HAP-1 (cell line): ENCODE measurements around the gene TEDDM1.

Experiments
- DNase-seq, 2 experiments: peaks; one replicate each; pipeline ENCODE4 v3.0.0-alpha.2; 2016 to 2020; ENCODE audit warnings: low spot score in 2 of 2
- H3K27me3 ChIP-seq: fragments of 250-450 bp; sonication (Bioruptor Pico); 2 replicates; pipeline ENCODE4 v1.5.1; 2020; ENCODE audit warnings: low read depth, mild to moderate bottlenecking, moderate library complexity
- H3K36me3 ChIP-seq: fragments of 250-450 bp; sonication (Bioruptor Pico); replicated peaks from 2 replicates; pipeline ENCODE4 v1.5.1; 2020; ENCODE audit warnings: mild to moderate bottlenecking
- H3K4me1 ChIP-seq: fragments of 250-450 bp; sonication (Bioruptor Pico); 2 replicates; pipeline ENCODE4 v1.5.1; 2020; ENCODE audit warnings: mild to moderate bottlenecking
- H3K4me3 ChIP-seq: fragments of 250-450 bp; sonication (Bioruptor Pico); 2 replicates; pipeline ENCODE4 v1.5.1; 2020; ENCODE audit warnings: mild to moderate bottlenecking, moderate library complexity
- H3K9me3 ChIP-seq: fragments of 250-450 bp; sonication (Bioruptor Pico); 2 replicates; pipeline ENCODE4 v1.5.1; 2020; ENCODE audit warnings: mild to moderate bottlenecking, moderate library complexity
- in situ Hi-C: fragments of 300-500 bp; cut with MboI; formaldehyde crosslinking; loops from 3 replicates; pipeline ENCODE4 v1.14.3; 2020; ENCODE audit warnings: low sequenced_read_pairs, inconsistent platforms, mixed read lengths

TEDDM1 gene

GRCh38 chr1:182394055-182394775, 6.3 kb downstream of the TEDDM1 start:
- in situ Hi-C loops: loop anchor here (5.0 to 10.0 kb wide), 2 partner anchors 62 to 309 kb away; no protein-coding TSS in a partner anchor

GRCh38 chr1:182392050-182393028, 8.1 kb downstream of the TEDDM1 start:
- Histone ChIP-seq H3K27me3 (no peaks in the 10 kb centered on the region), H3K4me3 (peak overlapping the region; percentile 74), H3K9me3 (no peaks in the 10 kb centered on the region), H3K36me3 (peaks cover 12% of the 10 kb centered on the region), H3K4me1 (peaks cover 27% of the 10 kb centered on the region)
- DNase-seq: peak; percentile 70 to 81
- in situ Hi-C loops: loop anchor here (5.0 to 10.0 kb wide), 2 partner anchors 60 to 308 kb away; no protein-coding TSS in a partner anchor

More at GRCh38 chr1:182394055-182394775, 6.3 kb downstream of the TEDDM1 start:
- no peaks in the 10 kb centered on the region for H3K27me3 ChIP-seq
- no peaks in the 10 kb centered on the region for H3K9me3 ChIP-seq
- H3K36me3 ChIP-seq: no peaks in the 10 kb centered on the region
- no peak overlapping the region for H3K4me3 ChIP-seq
- peaks cover 17% of the 10 kb centered on the region for H3K4me1 ChIP-seq
- DNase-seq: no peak

GRCh38 chr1:182391362-182392049, 9.0 kb downstream of the TEDDM1 start, which contains the start of gene GLUL:
GLUL (minus strand) TSS chr1:182391790; CDS start chr1:182388737, 3,053 bp downstream.
- DNase-seq: peak; percentile 80 to 92
- H3K9me3 ChIP-seq: no peaks in the 10 kb centered on the region
- H3K4me3 ChIP-seq: peak within 1 kb of the TSS; percentile 74
- peaks cover 27% of the 10 kb centered on the region for H3K4me1 ChIP-seq
- H3K36me3 ChIP-seq: peaks cover 20% of the 10 kb centered on the region
- H3K27me3 ChIP-seq: no peaks in the 10 kb centered on the region
- in situ Hi-C loops: loop anchor here (5.0 to 10.0 kb wide), 2 partner anchors 59 to 307 kb away; no protein-coding TSS in a partner anchor

GRCh38 chr1:182391028-182391361, 9.5 kb downstream of the TEDDM1 start:
- Histone ChIP-seq H3K36me3 (peaks cover 25% of the 10 kb centered on the region), H3K9me3 (no peaks in the 10 kb centered on the region), H3K27me3 (no peaks in the 10 kb centered on the region), H3K4me1 (peaks cover 27% of the 10 kb centered on the region), H3K4me3 (peak overlapping the region; percentile 74)
- in situ Hi-C loops: loop anchor here (5.0 to 10.0 kb wide), 2 partner anchors 59 to 306 kb away; no protein-coding TSS in a partner anchor
- no peak for DNase-seq

- Histone ChIP-seq H3K27me3 (no peaks in the 10 kb centered on the region), H3K4me3 (peak overlapping the region; percentile 74), H3K36me3 (peaks cover 36% of the 10 kb centered on the region), H3K9me3 (no peaks in the 10 kb centered on the region), H3K4me1 (peaks cover 27% of the 10 kb centered on the region)
- in situ Hi-C loops: loop anchor here (5.0 to 10.0 kb wide), 2 partner anchors 57 to 305 kb away; no protein-coding TSS in a partner anchor
- DNase-seq: peak in 1 of 2 experiments; percentile 34
Measured at GRCh38 chr1:182389619-182390047, 10.8 kb downstream of the TEDDM1 start.

- Histone ChIP-seq H3K4me1 (peaks cover 25% of the 10 kb centered on the region), H3K4me3 (peak overlapping the region; percentile 74), H3K27me3 (no peaks in the 10 kb centered on the region), H3K9me3 (no peaks in the 10 kb centered on the region), H3K36me3 (peaks cover 47% of the 10 kb centered on the region)
- DNase-seq: peak; percentile 55 to 90
- in situ Hi-C loops: no loop called here
Measured at GRCh38 chr1:182388392-182389134, 11.9 kb downstream of the TEDDM1 start.

- in situ Hi-C loops: no loop called here
- no peaks in the 10 kb centered on the region for H3K9me3 ChIP-seq
- DNase-seq: no peak
- no peaks in the 10 kb centered on the region for H3K27me3 ChIP-seq
- H3K4me1 ChIP-seq: peaks cover 15% of the 10 kb centered on the region
- peaks cover 57% of the 10 kb centered on the region for H3K36me3 ChIP-seq
- H3K4me3 ChIP-seq: no peak overlapping the region
Measured at GRCh38 chr1:182387566-182387965, 12.9 kb downstream of the TEDDM1 start.

GRCh38 chr1:182386980-182387379, 13.5 kb downstream of the TEDDM1 start:
- Histone ChIP-seq H3K27me3 (no peaks in the 10 kb centered on the region), H3K36me3 (peaks cover 59% of the 10 kb centered on the region), H3K9me3 (no peaks in the 10 kb centered on the region), H3K4me3 (no peak overlapping the region), H3K4me1 (peaks cover 10% of the 10 kb centered on the region)
- in situ Hi-C loops: no loop called here
- DNase-seq: no peak

GRCh38 chr1:182385885-182386853, 14.3 kb downstream of the TEDDM1 start:
- Histone ChIP-seq H3K4me3 (no peak overlapping the region), H3K4me1 (peaks cover 10% of the 10 kb centered on the region), H3K9me3 (no peaks in the 10 kb centered on the region), H3K27me3 (no peaks in the 10 kb centered on the region), H3K36me3 (peaks cover 64% of the 10 kb centered on the region)
- no peak for DNase-seq
- in situ Hi-C loops: no loop called here

- in situ Hi-C loops: no loop called here
- Histone ChIP-seq H3K9me3 (no peaks in the 10 kb centered on the region), H3K4me1 (peaks cover 10% of the 10 kb centered on the region), H3K36me3 (peaks cover 64% of the 10 kb centered on the region), H3K27me3 (no peaks in the 10 kb centered on the region), H3K4me3 (no peak overlapping the region)
- no peak for DNase-seq
Measured at GRCh38 chr1:182384387-182384960, 16.0 kb downstream of the TEDDM1 start.

GRCh38 chr1:182383934-182384333, 16.5 kb downstream of the TEDDM1 start:
- Histone ChIP-seq H3K36me3 (peaks cover 64% of the 10 kb centered on the region), H3K9me3 (no peaks in the 10 kb centered on the region), H3K4me1 (peaks cover 8% of the 10 kb centered on the region), H3K27me3 (no peaks in the 10 kb centered on the region), H3K4me3 (no peak overlapping the region)
- in situ Hi-C loops: no loop called here
- DNase-seq: no peak
